Measurements from ENCODE around the gene NRTN. TPM values are rescaled to one million over a fixed set of nuclear protein-coding genes. Genes with fewer than 3 reads are reported as not detected.

The NRTN gene
- total RNA-seq = not detected in 2 replicates

GRCh38 chr19:5804516-5805461 lies at the start of gene NRTN:
NRTN (plus strand) TSS chr19:5805067; CDS start chr19:5824166, 19,099 bp downstream.

GRCh38 chr19:5784581-5785147 lies 20.2 kb upstream of the NRTN start, which contains the start of gene PRR22:
PRR22 (minus strand) TSS chr19:5784746; CDS start chr19:5784660, 86 bp downstream.

GRCh38 chr19:5790559-5791520 lies 14.0 kb upstream of the NRTN start, which contains the start of gene DUS3L:
DUS3L (minus strand) TSS chr19:5791163; CDS start chr19:5791141, 22 bp downstream.

GRCh38 chr19:5839065-5840017 lies 34.5 kb downstream of the NRTN start, which contains the start of gene FUT6:
FUT6 (minus strand) TSS chr19:5839702; CDS start chr19:5832567, 7,135 bp downstream.

GRCh38 chr19:5851302-5851701 lies 46.4 kb downstream of the NRTN start, which contains the start of gene FUT3:
FUT3 (minus strand) TSS chr19:5851449.

Other genes starting within 250 kb of the NRTN start
- not detected in 2 replicates for gene TINCR, start 237.1 kb upstream of the NRTN start, total RNA-seq
- gene SAFB2, start 182.3 kb upstream of the NRTN start, total RNA-seq = 26.6 and 30.9 TPM in 2 replicates
- gene SAFB, start 182.0 kb upstream of the NRTN start, total RNA-seq = 47.1 and 52.9 TPM in 2 replicates
- gene MICOS13, start 124.6 kb upstream of the NRTN start, total RNA-seq = 27.8 and 32.5 TPM in 2 replicates
- gene HSD11B1L, start 124.0 kb upstream of the NRTN start, total RNA-seq = 7.3 and 7.8 TPM in 2 replicates
- 513 and 637 TPM in 2 replicates for gene RPL36, start 114.8 kb upstream of the NRTN start, total RNA-seq
- gene LONP1, start 84.9 kb upstream of the NRTN start, total RNA-seq = 92.9 and 106 TPM in 2 replicates
- not detected in 2 replicates for gene CATSPERD, start 84.4 kb upstream of the NRTN start, total RNA-seq
- under 0.01 and 0.30 TPM in 2 replicates for gene PRR22, start 20.3 kb upstream of the NRTN start, total RNA-seq
- gene DUS3L, start 13.9 kb upstream of the NRTN start, total RNA-seq = 29.2 and 35.0 TPM in 2 replicates
- gene FUT6, start 34.6 kb downstream of the NRTN start, total RNA-seq = not detected in 2 replicates
- gene FUT3, start 46.4 kb downstream of the NRTN start, total RNA-seq = not detected in 2 replicates
- gene FUT5, start 65.5 kb downstream of the NRTN start, total RNA-seq = not detected in 2 replicates
- gene NDUFA11, start 98.7 kb downstream of the NRTN start, total RNA-seq = 211 and 432 TPM in 2 replicates
- 4.5 and 7.6 TPM in 2 replicates for gene VMAC, start 99.8 kb downstream of the NRTN start, total RNA-seq
- 0.97 and 2.0 TPM in 2 replicates for gene CAPS, start 109.2 kb downstream of the NRTN start, total RNA-seq
- 28.9 and 46.5 TPM in 2 replicates for gene RANBP3, start 173.1 kb downstream of the NRTN start, total RNA-seq

Data from epithelial cell of umbilical artery (primary cell).